ENCODE results near the gene UBE2J2.

UBE2J2 gene

GRCh38 chr1:1239614-1240347 is 33.9 kb downstream of the UBE2J2 start:
- DNase-seq (ENCODE audit: low read depth): no peak

- no peak for DNase-seq (ENCODE audit: low read depth)
These were observed 34.4 kb downstream of the UBE2J2 start for GRCh38 chr1:1239227-1239613.

- no peak for DNase-seq (ENCODE audit: low read depth)
These were observed 34.9 kb downstream of the UBE2J2 start for GRCh38 chr1:1238702-1239178.

GRCh38 chr1:1237874-1238701 is 35.6 kb downstream of the UBE2J2 start:
- no peak for DNase-seq (ENCODE audit: low read depth)

- DNase-seq (ENCODE audit: low read depth): no peak
These were observed 36.4 kb downstream of the UBE2J2 start for GRCh38 chr1:1236945-1237873.

GRCh38 chr1:1236176-1236763 is 37.4 kb downstream of the UBE2J2 start:
- DNase-seq (ENCODE audit: low read depth): no peak

- no peak for DNase-seq (ENCODE audit: low read depth)
These were observed 38.5 kb downstream of the UBE2J2 start for GRCh38 chr1:1235016-1235744.

GRCh38 chr1:1234180-1234808 is 39.4 kb downstream of the UBE2J2 start:
- no peak for DNase-seq (ENCODE audit: low read depth)

GRCh38 chr1:1233567-1233892 is 40.1 kb downstream of the UBE2J2 start:
- no peak for DNase-seq (ENCODE audit: low read depth)

- DNase-seq (ENCODE audit: low read depth): no peak
These were observed 40.7 kb downstream of the UBE2J2 start for GRCh38 chr1:1232796-1233566.

GRCh38 chr1:1232208-1232795 is 41.4 kb downstream of the UBE2J2 start, which contains the start of gene B3GALT6:
TSS of gene B3GALT6 (plus strand) at chr1:1232237. CDS start at chr1:1232279, 42 bp downstream.
- no peak for DNase-seq (ENCODE audit: low read depth)

GRCh38 chr1:1231400-1232207 is 42.0 kb downstream of the UBE2J2 start, which contains the start of gene SDF4:
TSS of gene SDF4 (minus strand) at chr1:1232001. CDS start at chr1:1228772, 3,229 bp downstream.
- DNase-seq (ENCODE audit: low read depth): peak; percentile 95

GRCh38 chr1:1230656-1231399 is 42.8 kb downstream of the UBE2J2 start:
- DNase-seq (ENCODE audit: low read depth): no peak

- DNase-seq (ENCODE audit: low read depth): no peak
These were observed 43.9 kb downstream of the UBE2J2 start for GRCh38 chr1:1229770-1230169.

GRCh38 chr1:1228596-1229321 is 44.9 kb downstream of the UBE2J2 start:
- DNase-seq (ENCODE audit: low read depth): no peak

GRCh38 chr1:1228187-1228586 is 45.5 kb downstream of the UBE2J2 start:
- no peak for DNase-seq (ENCODE audit: low read depth)

GRCh38 chr1:1227386-1227785 is 46.3 kb downstream of the UBE2J2 start:
- DNase-seq (ENCODE audit: low read depth): no peak
